Stimulated activated CD4-positive, alpha-beta T cell treated with anti-CD3 and anti-CD28 coated beads, Interleukin-15, amount 100 ng/mL, for 48 hours (primary cell): Measurements from ENCODE around the gene RBM4.
A peak's percentile ranks its signal among the peaks of the same experiment; 100 is the strongest.

Source experiments
- DNase-seq, 2 donors: peaks; one replicate each; pipeline ENCODE4 v3.0.0-alpha.2; 2020; ENCODE audit warnings: low read depth in 2 of 2

RBM4 gene

GRCh38 chr11:66688561-66689534, 50.3 kb downstream of the RBM4 start:
- DNase-seq, result no peak

GRCh38 chr11:66689661-66690590, 51.4 kb downstream of the RBM4 start:
- no peak for DNase-seq

GRCh38 chr11:66691311-66691980, 52.9 kb downstream of the RBM4 start:
- DNase-seq, result no peak

GRCh38 chr11:66692446-66692845, 53.9 kb downstream of the RBM4 start:
- DNase-seq, result no peak

GRCh38 chr11:66692871-66693331, 54.4 kb downstream of the RBM4 start:
- DNase-seq, result no peak

GRCh38 chr11:66693356-66694055, 55.0 kb downstream of the RBM4 start:
- no peak for DNase-seq

GRCh38 chr11:66694056-66694410, 55.5 kb downstream of the RBM4 start:
- no peak for DNase-seq

- peak; percentile 68 to 77 for DNase-seq
Observed at GRCh38 chr11:66694732-66695207, 56.3 kb downstream of the RBM4 start.
